SK-N-SH treated with all-trans-retinoic acid at 6 μM for 48 hours (cell line): ENCODE results near the gene HMCN2.

ENCODE experiments used
- ATAC-seq: fragments of 200-7000 bp; cut with Tn5 transposase; 3 replicates; pipeline ENCODE4 v1.9.1; 2020; ENCODE audit warnings: mild to moderate bottlenecking, moderate library complexity
- ARNTL ChIP-seq: fragments of 450-650 bp; formaldehyde crosslinking; IDR thresholded peaks from 2 replicates; pipeline ENCODE4 v1.5.0; 2020; ENCODE audit warnings: low read depth, mild to moderate bottlenecking, moderate library complexity, borderline replicate concordance
- BACH2 ChIP-seq: fragments of 250-450 bp; sonication (Bioruptor Pico); IDR thresholded peaks from 2 replicates; pipeline ENCODE4 v1.9.0; 2021; ENCODE audit warnings: mild to moderate bottlenecking, borderline replicate concordance
- CSDC2 ChIP-seq: fragments of 250-450 bp; sonication (Bioruptor Pico); IDR thresholded peaks from 2 replicates; pipeline ENCODE4 v1.5.0; 2020; ENCODE audit warnings: mild to moderate bottlenecking, moderate library complexity
- ESRRG ChIP-seq: fragments of 250-450 bp; sonication (Bioruptor Pico); IDR thresholded peaks from 2 replicates; pipeline ENCODE4 v1.6.1; 2021; ENCODE audit warnings: mild to moderate bottlenecking
- GLIS3 ChIP-seq: fragments of 250-450 bp; sonication (Bioruptor Pico); IDR thresholded peaks from 2 replicates; pipeline ENCODE4 v1.5.0; 2020; ENCODE audit warnings: mild to moderate bottlenecking, moderate library complexity
- ISL1 ChIP-seq: fragments of 250-450 bp; sonication (Bioruptor Pico); IDR thresholded peaks from 2 replicates; pipeline ENCODE4 v2.1.2; 2022; ENCODE audit warnings: mild to moderate bottlenecking, moderate library complexity
- RARB ChIP-seq: fragments of 250-450 bp; sonication (Bioruptor Pico); IDR thresholded peaks from 2 replicates; pipeline ENCODE4 v1.8.0; 2021; ENCODE audit warnings: mild to moderate bottlenecking, moderate library complexity
- SNAI2 ChIP-seq: fragments of 250-450 bp; sonication (Bioruptor Pico); IDR thresholded peaks from 2 replicates; pipeline ENCODE4 v1.5.0; 2020; ENCODE audit warnings: mild to moderate bottlenecking, moderate library complexity
- TCF4 ChIP-seq: fragments of 250-450 bp; sonication (Bioruptor Pico); IDR thresholded peaks from 2 replicates; pipeline ENCODE4 v1.8.0; 2021; ENCODE audit warnings: mild to moderate bottlenecking, moderate library complexity, borderline replicate concordance
- TOX ChIP-seq: fragments of 250-450 bp; sonication (Bioruptor Pico); IDR thresholded peaks from 2 replicates; pipeline ENCODE4 v1.8.0; 2021; ENCODE audit warnings: mild to moderate bottlenecking, moderate library complexity, borderline replicate concordance
- ZFP3 ChIP-seq: fragments of 250-450 bp; sonication (Bioruptor Pico); IDR thresholded peaks from 2 replicates; pipeline ENCODE4 v1.5.0; 2020; ENCODE audit warnings: mild to moderate bottlenecking, moderate library complexity
- ZFP30 ChIP-seq: fragments of 450-650 bp; formaldehyde crosslinking; IDR thresholded peaks from 2 replicates; pipeline ENCODE4 v1.5.0; 2022; ENCODE audit warnings: mild to moderate bottlenecking, moderate library complexity
- ZNF565 ChIP-seq: fragments of 450-650 bp; formaldehyde crosslinking; conservative IDR thresholded peaks from 2 replicates; pipeline ENCODE4 v1.5.0; 2020; ENCODE audit warnings: low read depth, mild to moderate bottlenecking, moderate library complexity
- ZNF8 ChIP-seq: fragments of 450-650 bp; formaldehyde crosslinking; IDR thresholded peaks from 2 replicates; pipeline ENCODE4 v1.5.0; 2020; ENCODE audit warnings: mild to moderate bottlenecking, moderate library complexity
- TF ChIP-seq, protein P1 (sequence below): fragments of 250-450 bp; sonication (Bioruptor Pico); IDR thresholded peaks from 2 replicates; pipeline ENCODE4 v1.8.0; 2021; ENCODE audit warnings: low read depth, mild to moderate bottlenecking, moderate library complexity, borderline replicate concordance
- TF ChIP-seq, protein P2 (sequence below): fragments of 250-450 bp; sonication (Bioruptor Pico); IDR thresholded peaks from 2 replicates; pipeline ENCODE4 v1.5.0; 2020; ENCODE audit warnings: mild to moderate bottlenecking, moderate library complexity
- TF ChIP-seq, protein P3 (sequence below): fragments of 250-450 bp; sonication (Bioruptor Pico); IDR thresholded peaks from 2 replicates; pipeline ENCODE4 v1.8.0; 2020; ENCODE audit warnings: mild to moderate bottlenecking, moderate library complexity, borderline replicate concordance
- TF ChIP-seq, protein P4 (sequence below): fragments of 250-450 bp; sonication (Bioruptor Pico); IDR thresholded peaks from 2 replicates; pipeline ENCODE4 v1.5.1; 2021; ENCODE audit warnings: mild to moderate bottlenecking, moderate library complexity
- TF ChIP-seq, protein P5 (sequence below): fragments of 250-450 bp; sonication (Bioruptor Pico); IDR thresholded peaks from 2 replicates; pipeline ENCODE4 v1.5.1; 2020; ENCODE audit warnings: low read depth, mild to moderate bottlenecking, moderate library complexity

Gene HMCN2

DNA sequence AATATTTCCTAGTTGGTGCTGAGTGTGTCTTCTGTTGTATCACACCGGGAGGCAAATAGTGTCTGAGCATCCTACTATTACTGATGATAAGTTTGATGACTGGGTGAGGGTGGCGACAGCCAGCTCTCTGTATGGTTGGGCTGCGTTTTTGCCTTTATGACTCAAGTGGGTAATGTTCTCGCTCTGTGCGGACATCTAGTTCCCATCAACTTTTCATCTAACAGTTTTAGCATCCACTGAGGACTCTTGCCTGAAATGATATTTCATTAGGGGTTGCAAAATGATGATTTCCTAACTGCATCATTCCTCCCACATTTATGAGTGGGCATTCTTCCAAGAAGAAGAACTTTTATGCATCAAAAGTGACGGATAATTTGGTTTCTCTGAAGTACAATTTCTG lies 26.5 kb downstream of the HMCN2 start:
- TF ChIP-seq SNAI2 (CRISPR knock-in tag): no peak
- no peak for TF ChIP-seq RARB
- no peak for TF ChIP-seq ZNF565 (CRISPR knock-in tag)
- TF ChIP-seq ZFP30 (CRISPR knock-in tag): no peak
- no peak for TF ChIP-seq ISL1
- TF ChIP-seq, protein P1, sequence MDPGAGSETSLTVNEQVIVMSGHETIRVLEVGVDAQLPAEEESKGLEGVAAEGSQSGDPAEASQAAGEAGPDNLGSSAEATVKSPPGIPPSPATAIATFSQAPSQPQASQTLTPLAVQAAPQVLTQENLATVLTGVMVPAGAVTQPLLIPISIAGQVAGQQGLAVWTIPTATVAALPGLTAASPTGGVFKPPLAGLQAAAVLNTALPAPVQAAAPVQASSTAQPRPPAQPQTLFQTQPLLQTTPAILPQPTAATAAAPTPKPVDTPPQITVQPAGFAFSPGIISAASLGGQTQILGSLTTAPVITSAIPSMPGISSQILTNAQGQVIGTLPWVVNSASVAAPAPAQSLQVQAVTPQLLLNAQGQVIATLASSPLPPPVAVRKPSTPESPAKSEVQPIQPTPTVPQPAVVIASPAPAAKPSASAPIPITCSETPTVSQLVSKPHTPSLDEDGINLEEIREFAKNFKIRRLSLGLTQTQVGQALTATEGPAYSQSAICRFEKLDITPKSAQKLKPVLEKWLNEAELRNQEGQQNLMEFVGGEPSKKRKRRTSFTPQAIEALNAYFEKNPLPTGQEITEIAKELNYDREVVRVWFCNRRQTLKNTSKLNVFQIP (CRISPR knock-in tag): no peak
- TF ChIP-seq GLIS3: no peak
- TF ChIP-seq, protein P2, sequence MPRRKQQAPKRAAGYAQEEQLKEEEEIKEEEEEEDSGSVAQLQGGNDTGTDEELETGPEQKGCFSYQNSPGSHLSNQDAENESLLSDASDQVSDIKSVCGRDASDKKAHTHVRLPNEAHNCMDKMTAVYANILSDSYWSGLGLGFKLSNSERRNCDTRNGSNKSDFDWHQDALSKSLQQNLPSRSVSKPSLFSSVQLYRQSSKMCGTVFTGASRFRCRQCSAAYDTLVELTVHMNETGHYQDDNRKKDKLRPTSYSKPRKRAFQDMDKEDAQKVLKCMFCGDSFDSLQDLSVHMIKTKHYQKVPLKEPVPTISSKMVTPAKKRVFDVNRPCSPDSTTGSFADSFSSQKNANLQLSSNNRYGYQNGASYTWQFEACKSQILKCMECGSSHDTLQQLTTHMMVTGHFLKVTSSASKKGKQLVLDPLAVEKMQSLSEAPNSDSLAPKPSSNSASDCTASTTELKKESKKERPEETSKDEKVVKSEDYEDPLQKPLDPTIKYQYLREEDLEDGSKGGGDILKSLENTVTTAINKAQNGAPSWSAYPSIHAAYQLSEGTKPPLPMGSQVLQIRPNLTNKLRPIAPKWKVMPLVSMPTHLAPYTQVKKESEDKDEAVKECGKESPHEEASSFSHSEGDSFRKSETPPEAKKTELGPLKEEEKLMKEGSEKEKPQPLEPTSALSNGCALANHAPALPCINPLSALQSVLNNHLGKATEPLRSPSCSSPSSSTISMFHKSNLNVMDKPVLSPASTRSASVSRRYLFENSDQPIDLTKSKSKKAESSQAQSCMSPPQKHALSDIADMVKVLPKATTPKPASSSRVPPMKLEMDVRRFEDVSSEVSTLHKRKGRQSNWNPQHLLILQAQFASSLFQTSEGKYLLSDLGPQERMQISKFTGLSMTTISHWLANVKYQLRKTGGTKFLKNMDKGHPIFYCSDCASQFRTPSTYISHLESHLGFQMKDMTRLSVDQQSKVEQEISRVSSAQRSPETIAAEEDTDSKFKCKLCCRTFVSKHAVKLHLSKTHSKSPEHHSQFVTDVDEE (CRISPR knock-in tag): no peak
- no peak for TF ChIP-seq TCF4 (CRISPR knock-in tag)
- no peak for ATAC-seq

DNA sequence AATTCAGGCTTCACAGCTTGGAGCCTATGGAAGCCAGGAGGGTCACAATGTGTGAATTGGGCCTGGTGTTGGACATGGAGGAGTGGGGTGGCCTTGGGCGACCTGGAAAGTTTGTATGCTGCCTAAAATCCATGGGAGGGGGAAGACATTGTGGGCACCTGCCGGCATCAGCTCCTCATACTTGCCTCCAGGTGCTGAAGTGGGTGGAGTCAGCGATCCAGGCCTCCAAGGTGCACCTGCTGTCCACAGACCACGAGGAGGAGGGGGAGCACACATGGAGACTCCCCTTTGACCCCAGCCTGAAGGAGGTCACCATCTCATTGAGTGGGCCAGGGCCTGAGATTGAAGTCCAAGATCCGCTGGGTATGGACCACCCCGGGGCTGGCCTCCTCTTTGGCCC lies 29.1 kb downstream of the HMCN2 start:
- no peak for ATAC-seq
- TF ChIP-seq, protein P3, sequence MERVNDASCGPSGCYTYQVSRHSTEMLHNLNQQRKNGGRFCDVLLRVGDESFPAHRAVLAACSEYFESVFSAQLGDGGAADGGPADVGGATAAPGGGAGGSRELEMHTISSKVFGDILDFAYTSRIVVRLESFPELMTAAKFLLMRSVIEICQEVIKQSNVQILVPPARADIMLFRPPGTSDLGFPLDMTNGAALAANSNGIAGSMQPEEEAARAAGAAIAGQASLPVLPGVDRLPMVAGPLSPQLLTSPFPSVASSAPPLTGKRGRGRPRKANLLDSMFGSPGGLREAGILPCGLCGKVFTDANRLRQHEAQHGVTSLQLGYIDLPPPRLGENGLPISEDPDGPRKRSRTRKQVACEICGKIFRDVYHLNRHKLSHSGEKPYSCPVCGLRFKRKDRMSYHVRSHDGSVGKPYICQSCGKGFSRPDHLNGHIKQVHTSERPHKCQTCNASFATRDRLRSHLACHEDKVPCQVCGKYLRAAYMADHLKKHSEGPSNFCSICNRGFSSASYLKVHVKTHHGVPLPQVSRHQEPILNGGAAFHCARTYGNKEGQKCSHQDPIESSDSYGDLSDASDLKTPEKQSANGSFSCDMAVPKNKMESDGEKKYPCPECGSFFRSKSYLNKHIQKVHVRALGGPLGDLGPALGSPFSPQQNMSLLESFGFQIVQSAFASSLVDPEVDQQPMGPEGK (CRISPR knock-in tag): no peak

DNA sequence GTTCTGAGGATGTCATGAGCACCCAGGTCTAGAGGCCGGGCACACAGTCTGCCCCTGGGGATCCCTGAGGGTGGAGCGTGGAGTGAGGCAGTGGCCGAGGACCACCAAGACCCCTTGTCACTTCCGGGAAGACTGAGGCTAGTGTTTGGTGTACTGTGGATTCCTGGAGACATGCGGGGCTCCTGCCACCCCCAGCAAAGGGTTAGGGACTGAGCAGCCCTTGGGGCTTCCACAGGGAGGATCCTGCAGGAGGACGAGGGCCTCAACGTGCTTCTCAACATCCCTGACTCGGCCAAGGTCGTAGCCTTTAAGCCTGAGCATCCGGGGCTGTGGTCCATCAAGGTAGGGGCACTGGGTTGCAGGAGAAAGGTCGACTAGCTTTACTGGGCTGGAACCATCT lies 29.9 kb downstream of the HMCN2 start:
- TF ChIP-seq, protein P4, sequence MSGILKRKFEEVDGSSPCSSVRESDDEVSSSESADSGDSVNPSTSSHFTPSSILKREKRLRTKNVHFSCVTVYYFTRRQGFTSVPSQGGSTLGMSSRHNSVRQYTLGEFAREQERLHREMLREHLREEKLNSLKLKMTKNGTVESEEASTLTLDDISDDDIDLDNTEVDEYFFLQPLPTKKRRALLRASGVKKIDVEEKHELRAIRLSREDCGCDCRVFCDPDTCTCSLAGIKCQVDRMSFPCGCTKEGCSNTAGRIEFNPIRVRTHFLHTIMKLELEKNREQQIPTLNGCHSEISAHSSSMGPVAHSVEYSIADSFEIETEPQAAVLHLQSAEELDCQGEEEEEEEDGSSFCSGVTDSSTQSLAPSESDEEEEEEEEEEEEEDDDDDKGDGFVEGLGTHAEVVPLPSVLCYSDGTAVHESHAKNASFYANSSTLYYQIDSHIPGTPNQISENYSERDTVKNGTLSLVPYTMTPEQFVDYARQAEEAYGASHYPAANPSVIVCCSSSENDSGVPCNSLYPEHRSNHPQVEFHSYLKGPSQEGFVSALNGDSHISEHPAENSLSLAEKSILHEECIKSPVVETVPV (CRISPR knock-in tag): no peak

DNA sequence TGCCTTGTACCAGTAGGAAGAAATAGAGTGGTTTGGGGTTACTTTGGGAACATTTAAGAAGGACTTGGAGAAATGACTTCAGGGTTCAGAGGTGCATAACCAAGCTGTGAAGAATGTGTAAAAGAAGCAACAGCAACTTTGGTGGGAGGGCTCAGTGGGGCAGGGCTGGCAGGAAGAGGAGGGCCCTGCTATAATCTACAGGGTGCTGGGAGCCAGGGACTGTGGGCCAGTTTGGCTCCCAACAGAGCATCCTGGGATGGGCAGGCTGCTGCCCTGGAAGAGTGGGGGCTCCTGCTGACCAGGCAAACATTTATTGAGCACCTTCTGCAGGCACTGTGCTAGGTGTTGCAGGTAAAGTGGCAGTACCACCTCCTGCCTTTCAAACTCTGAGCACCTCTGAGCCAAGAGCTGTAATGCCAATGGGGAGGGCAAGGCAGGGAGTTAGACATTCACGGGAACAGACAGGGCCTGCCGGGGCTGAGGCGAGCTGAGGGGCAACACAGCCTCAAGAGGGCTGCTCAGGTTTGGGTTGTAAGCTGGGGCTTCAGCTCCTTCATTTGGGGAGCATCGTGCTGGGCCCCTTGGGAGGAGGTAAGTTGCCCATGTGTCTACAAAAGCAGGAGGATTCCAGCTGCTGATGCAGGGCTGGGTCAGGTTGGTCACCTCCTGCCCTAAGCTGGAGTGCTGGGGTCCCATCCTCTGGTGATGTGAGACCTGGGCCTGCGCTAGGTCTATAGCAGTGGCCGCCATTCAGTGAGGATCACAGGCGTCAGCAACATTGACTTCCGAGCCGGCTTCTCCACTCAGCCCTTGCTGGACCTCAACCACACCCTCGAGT lies 30.6 kb downstream of the HMCN2 start:
- TF ChIP-seq BACH2 (CRISPR knock-in tag): no peak
- TF ChIP-seq ZFP3: no peak
- TF ChIP-seq GLIS3: no peak
- TF ChIP-seq ESRRG: no peak
- TF ChIP-seq ZNF8 (CRISPR knock-in tag): no peak
- no peak for ATAC-seq

More for the DNA sequence above, 29.9 kb downstream of the HMCN2 start:
- no peak for ATAC-seq

DNA sequence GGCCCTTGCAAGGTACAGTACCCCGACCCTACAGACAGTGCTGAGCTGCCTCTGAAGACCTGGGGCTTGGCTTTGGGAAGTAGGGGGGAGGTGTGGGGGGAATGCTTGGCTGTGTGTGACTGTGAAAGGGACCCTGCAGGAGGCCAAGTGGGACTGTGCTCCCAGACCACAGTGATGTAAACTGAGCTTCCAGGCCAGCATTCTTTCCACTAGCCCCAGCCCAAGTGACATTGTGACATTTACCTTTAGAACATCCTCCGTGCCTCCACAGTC lies 31.2 kb downstream of the HMCN2 start:
- no peak for ATAC-seq
- TF ChIP-seq TCF4 (CRISPR knock-in tag) (no peak), BACH2 (CRISPR knock-in tag) (no peak), GLIS3 (no peak), ARNTL (CRISPR knock-in tag) (no peak), ISL1 (no peak), ESRRG (no peak), TOX (CRISPR knock-in tag) (no peak), CSDC2 (no peak), ZNF8 (CRISPR knock-in tag) (no peak)
- TF ChIP-seq, protein P1 (CRISPR knock-in tag): no peak
- TF ChIP-seq, protein P5, sequence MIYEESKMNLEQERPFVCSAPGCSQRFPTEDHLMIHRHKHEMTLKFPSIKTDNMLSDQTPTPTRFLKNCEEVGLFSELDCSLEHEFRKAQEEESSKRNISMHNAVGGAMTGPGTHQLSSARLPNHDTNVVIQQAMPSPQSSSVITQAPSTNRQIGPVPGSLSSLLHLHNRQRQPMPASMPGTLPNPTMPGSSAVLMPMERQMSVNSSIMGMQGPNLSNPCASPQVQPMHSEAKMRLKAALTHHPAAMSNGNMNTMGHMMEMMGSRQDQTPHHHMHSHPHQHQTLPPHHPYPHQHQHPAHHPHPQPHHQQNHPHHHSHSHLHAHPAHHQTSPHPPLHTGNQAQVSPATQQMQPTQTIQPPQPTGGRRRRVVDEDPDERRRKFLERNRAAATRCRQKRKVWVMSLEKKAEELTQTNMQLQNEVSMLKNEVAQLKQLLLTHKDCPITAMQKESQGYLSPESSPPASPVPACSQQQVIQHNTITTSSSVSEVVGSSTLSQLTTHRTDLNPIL (CRISPR knock-in tag): no peak
- TF ChIP-seq, protein P2 (CRISPR knock-in tag): no peak
- TF ChIP-seq, all 23 proteins: peak for 0
